ENCODE data around the gene FAM111A.

FAM111A gene

DNA sequence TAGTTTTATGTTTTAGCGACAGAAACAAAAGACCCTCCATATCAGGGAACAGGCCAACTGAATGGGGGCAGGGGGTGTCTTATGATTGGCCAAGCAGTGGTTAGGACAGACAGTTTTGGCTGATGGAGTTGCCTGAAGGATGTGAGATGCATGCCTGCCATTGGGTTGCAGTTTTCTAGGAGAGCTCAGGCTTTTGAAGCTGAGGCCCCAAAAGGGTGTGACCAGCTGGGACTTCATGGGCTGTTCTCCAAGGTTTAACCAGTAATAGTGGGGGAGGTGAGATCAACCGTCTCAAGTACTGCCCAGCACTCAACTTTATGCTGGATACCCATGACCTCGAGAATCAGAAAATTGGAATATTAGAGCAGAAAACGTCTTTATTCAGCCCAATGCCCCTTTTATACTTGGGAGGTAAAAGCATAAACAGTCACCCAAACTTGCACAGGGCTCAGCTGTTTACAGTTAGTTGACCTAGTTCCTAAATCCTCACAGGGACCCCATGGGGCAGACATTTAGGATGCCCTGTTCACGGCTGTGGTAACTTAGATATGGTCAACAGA lies 42.8 kb downstream of the FAM111A start:
- no peak for TF ChIP-seq CTCF (IDR thresholded peaks at IDR 0.05; ENCODE audit: control insufficient read depth, insufficient read depth, low read depth, low read length, missing control alignments)
- no peak for DNase-seq (ENCODE audit: low read depth)
- H3K4me3 ChIP-seq (ENCODE audit: control insufficient read depth, low read depth, low read length) = no peak overlapping the region

GRCh38 chr11:59186130-59186594 lies 43.5 kb downstream of the FAM111A start:
- H3K4me3 ChIP-seq (ENCODE audit: control insufficient read depth, low read depth, low read length) = no peak overlapping the region
- no peak for DNase-seq (ENCODE audit: low read depth)
- TF ChIP-seq CTCF (IDR thresholded peaks at IDR 0.05; ENCODE audit: control insufficient read depth, insufficient read depth, low read depth, low read length, missing control alignments) = peak; percentile 69

- TF ChIP-seq CTCF (IDR thresholded peaks at IDR 0.05; ENCODE audit: control insufficient read depth, insufficient read depth, low read depth, low read length, missing control alignments) = no peak
- H3K4me3 ChIP-seq (ENCODE audit: control insufficient read depth, low read depth, low read length) = no peak overlapping the region
- no peak for DNase-seq (ENCODE audit: low read depth)
These were observed 44.4 kb downstream of the FAM111A start for GRCh38 chr11:59187035-59187434.

DNA sequence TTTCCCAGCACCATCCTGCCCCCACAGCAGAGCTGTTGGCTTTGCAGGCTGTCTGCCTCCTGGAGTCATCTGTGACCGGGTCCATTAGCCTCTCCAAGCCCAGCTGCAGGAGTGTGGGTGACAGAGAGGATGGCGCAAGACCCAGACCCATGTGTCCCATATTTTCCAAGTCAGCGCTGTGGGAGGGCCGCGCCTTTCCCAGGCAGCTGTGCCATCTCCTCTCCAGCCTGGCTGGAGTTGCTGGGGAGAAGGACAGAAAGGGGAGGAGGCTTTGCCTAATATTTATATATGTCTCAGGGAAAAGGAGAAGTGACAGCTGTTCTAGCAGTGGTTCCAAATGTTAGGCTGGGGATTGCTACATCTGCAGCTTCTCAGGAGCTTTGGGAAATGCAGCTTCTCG lies 44.9 kb downstream of the FAM111A start:
- no peak for TF ChIP-seq CTCF (IDR thresholded peaks at IDR 0.05; ENCODE audit: control insufficient read depth, insufficient read depth, low read depth, low read length, missing control alignments)
- no peak overlapping the region for H3K4me3 ChIP-seq (ENCODE audit: control insufficient read depth, low read depth, low read length)
- no peak for DNase-seq (ENCODE audit: low read depth)

GRCh38 chr11:59188954-59189353 lies 46.3 kb downstream of the FAM111A start:
- DNase-seq (ENCODE audit: low read depth) = no peak
- H3K4me3 ChIP-seq (ENCODE audit: control insufficient read depth, low read depth, low read length) = no peak overlapping the region
- no peak for TF ChIP-seq CTCF (IDR thresholded peaks at IDR 0.05; ENCODE audit: control insufficient read depth, insufficient read depth, low read depth, low read length, missing control alignments)

GRCh38 chr11:59189986-59190385 lies 47.3 kb downstream of the FAM111A start:
- DNase-seq (ENCODE audit: low read depth) = no peak
- no peak overlapping the region for H3K4me3 ChIP-seq (ENCODE audit: control insufficient read depth, low read depth, low read length)
- no peak for TF ChIP-seq CTCF (IDR thresholded peaks at IDR 0.05; ENCODE audit: control insufficient read depth, insufficient read depth, low read depth, low read length, missing control alignments)

DNA sequence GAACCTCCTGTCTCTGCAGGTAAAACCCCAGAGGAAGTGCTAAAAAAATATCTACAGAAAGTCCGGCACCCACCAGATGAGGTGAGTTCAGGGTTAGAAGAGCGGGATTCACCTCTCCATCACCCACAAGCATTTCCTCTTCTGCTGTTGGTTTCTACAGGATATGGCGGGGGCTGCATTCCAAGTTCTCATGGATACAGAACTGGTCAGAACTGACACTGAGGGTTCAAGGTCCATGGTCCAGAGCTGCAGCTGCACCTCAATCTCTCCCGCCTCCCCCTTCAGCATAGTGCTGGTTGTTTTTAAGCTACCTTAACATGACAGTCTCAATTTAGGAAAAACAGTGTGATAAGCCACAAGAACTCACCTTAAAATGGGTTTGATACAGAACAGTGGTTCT lies 48.4 kb downstream of the FAM111A start:
- no peak overlapping the region for H3K4me3 ChIP-seq (ENCODE audit: control insufficient read depth, low read depth, low read length)
- DNase-seq (ENCODE audit: low read depth) = no peak
- TF ChIP-seq CTCF (IDR thresholded peaks at IDR 0.05; ENCODE audit: control insufficient read depth, insufficient read depth, low read depth, low read length, missing control alignments) = no peak

All from AG09309 (cell line).